Measurements from ENCODE around the gene PRKN.

Gene PRKN

GRCh38 chr6:162157167-162157870 lies 570.2 kb downstream of the PRKN start:
- no peak for DNase-seq

- no peak for DNase-seq
Measured at GRCh38 chr6:162156146-162156545, 571.4 kb downstream of the PRKN start.

GRCh38 chr6:162154930-162155329 lies 572.6 kb downstream of the PRKN start:
- DNase-seq: no peak

- no peak for DNase-seq
Measured at GRCh38 chr6:162154001-162154400, 573.6 kb downstream of the PRKN start.

- DNase-seq: no peak
Measured at GRCh38 chr6:162153120-162153519, 574.4 kb downstream of the PRKN start.

GRCh38 chr6:162151021-162151665 lies 576.4 kb downstream of the PRKN start:
- no peak for DNase-seq

GRCh38 chr6:162150295-162150694 lies 577.3 kb downstream of the PRKN start:
- no peak for DNase-seq

GRCh38 chr6:162149786-162150185 lies 577.8 kb downstream of the PRKN start:
- DNase-seq: no peak

GRCh38 chr6:162147805-162148204 lies 579.8 kb downstream of the PRKN start:
- DNase-seq: no peak

GRCh38 chr6:162147281-162147680 lies 580.3 kb downstream of the PRKN start:
- no peak for DNase-seq

- no peak for DNase-seq
Measured at GRCh38 chr6:162140251-162140852, 587.2 kb downstream of the PRKN start.

GRCh38 chr6:162125659-162126058 lies 601.9 kb downstream of the PRKN start:
- no peak for DNase-seq

GRCh38 chr6:162124710-162125435 lies 602.7 kb downstream of the PRKN start:
- no peak for DNase-seq

GRCh38 chr6:162123797-162124196 lies 603.8 kb downstream of the PRKN start:
- no peak for DNase-seq

- no peak for DNase-seq
Measured at GRCh38 chr6:162119341-162119740, 608.2 kb downstream of the PRKN start.

GRCh38 chr6:162118706-162119105 lies 608.9 kb downstream of the PRKN start:
- no peak for DNase-seq

- no peak for DNase-seq
Measured at GRCh38 chr6:162116902-162117525, 610.6 kb downstream of the PRKN start.

GRCh38 chr6:162109480-162110050 lies 618.0 kb downstream of the PRKN start:
- no peak for DNase-seq

- no peak for DNase-seq
Measured at GRCh38 chr6:162108041-162108440, 619.5 kb downstream of the PRKN start.

GRCh38 chr6:162100096-162100495 lies 627.5 kb downstream of the PRKN start:
- DNase-seq: no peak

GRCh38 chr6:162099685-162100084 lies 627.9 kb downstream of the PRKN start:
- DNase-seq: no peak

- DNase-seq: no peak
Measured at GRCh38 chr6:162092816-162093502, 634.6 kb downstream of the PRKN start.
